ENCODE results near the gene COL27A1.

COL27A1 gene

DNA sequence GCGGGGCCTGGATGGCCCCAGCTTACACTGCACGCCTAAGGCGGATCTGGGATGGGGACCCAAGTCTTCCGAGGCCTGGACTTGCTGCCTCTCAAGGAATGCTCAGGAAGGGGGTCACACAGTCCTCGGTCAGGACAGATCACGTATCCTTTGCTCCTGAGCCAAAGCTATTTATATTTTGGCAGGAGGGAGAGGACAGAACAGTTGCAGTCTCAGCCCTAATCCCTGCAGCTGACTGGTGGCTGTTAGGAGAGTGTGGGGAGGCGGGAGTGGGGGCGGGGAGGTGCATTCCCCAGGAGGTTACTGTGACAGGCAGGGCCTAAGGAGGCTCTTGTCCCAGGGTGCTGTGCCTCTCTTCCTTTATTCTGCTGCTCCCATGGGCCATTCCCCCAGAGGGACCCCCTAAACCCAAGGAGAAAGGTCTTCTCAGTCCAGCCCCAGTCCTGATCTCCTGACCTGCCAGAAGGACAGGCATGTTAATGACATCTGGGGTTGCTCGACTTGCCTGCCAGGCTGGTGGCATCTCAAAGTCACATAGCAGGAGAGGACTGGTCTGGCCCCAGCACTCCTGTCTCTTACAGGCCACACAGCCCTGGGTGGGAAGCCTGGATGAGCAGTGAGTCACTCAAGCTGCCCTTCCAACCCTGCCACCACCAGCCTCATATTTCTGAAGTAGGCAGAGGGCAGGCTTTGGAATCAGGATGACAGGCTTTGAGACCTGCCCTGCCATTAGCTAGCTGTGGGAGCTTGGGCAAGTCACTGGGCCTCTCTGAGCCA lies 51.9 kb downstream of the COL27A1 start:
- CTCF ChIA-PET, result interaction anchor here (0.5 to 1.1 kb wide), 2 partner anchors 125 to 615 kb away, joined by 3 to 5 read pairs; no protein-coding TSS in a partner anchor
- no peak overlapping the region for H3K27ac ChIP-seq (ENCODE audit: extremely low read depth, low read depth, low read length)
- POLR2A ChIA-PET, result no interaction called here

DNA sequence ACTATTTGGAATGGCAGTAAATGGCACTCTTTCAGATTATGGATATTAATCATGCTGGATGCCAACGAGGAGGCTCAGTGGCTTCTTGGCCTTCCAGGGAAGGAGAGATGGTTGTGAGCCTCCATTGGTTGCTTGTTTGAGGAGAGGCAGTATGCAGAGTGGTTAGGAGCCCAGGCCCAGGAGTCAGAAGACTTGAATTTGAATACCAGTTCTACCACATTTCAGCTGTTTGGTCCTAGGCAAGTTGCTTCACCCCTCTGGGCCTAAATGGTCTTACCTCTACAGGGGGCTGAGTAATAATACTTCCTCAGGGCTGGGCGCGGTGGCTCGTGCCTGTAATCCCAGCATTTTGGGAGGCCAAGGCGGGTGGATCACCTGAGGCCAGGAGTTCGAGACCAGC lies 52.5 kb downstream of the COL27A1 start:
- Histone ChIP-seq H3K4me3 (ENCODE audit: low read depth, low read length) (no peak overlapping the region), H3K27ac (ENCODE audit: extremely low read depth, low read depth, low read length) (no peak overlapping the region), H3K36me3 (ENCODE audit: control insufficient read depth in 2 of 2, insufficient read depth in 1 of 2, low read length in 2 of 2) (no peaks in the 10 kb centered on the region), H3K4me1 (ENCODE audit: control insufficient read depth, insufficient read depth, low read length) (no peaks in the 10 kb centered on the region), H3K9me3 (ENCODE audit: control insufficient read depth, insufficient read depth, low read depth, low read length) (no peaks in the 10 kb centered on the region)
- TF ChIP-seq ZNF654 (tag by site-specific recombination; IDR thresholded peaks at IDR 0.05; ENCODE audit: low read depth), result no peak
- TF ChIP-seq ZXDB (tag by site-specific recombination; IDR thresholded peaks at IDR 0.05), result no peak
- TF ChIP-seq KLF10 (tag by site-specific recombination; IDR thresholded peaks at IDR 0.05), result no peak
- no peak for TF ChIP-seq ZNF776 (tag by site-specific recombination; IDR thresholded peaks at IDR 0.05; ENCODE audit: borderline replicate concordance)
- no peak for TF ChIP-seq HOXD13 (CRISPR knock-in tag; IDR thresholded peaks at IDR 0.05; ENCODE audit: borderline replicate concordance)
- TF ChIP-seq, protein P1, sequence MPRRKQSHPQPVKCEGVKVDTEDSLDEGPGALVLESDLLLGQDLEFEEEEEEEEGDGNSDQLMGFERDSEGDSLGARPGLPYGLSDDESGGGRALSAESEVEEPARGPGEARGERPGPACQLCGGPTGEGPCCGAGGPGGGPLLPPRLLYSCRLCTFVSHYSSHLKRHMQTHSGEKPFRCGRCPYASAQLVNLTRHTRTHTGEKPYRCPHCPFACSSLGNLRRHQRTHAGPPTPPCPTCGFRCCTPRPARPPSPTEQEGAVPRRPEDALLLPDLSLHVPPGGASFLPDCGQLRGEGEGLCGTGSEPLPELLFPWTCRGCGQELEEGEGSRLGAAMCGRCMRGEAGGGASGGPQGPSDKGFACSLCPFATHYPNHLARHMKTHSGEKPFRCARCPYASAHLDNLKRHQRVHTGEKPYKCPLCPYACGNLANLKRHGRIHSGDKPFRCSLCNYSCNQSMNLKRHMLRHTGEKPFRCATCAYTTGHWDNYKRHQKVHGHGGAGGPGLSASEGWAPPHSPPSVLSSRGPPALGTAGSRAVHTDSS (tag by site-specific recombination; IDR thresholded peaks at IDR 0.05), result no peak
- TF ChIP-seq RBAK (tag by site-specific recombination; IDR thresholded peaks at IDR 0.05), result no peak
- no peak for TF ChIP-seq ZSCAN23 (tag by site-specific recombination; IDR thresholded peaks at IDR 0.05)
- TF ChIP-seq ZNF169 (tag by site-specific recombination; IDR thresholded peaks at IDR 0.05), result no peak
- no peak for TF ChIP-seq ZSCAN16 (tag by site-specific recombination; IDR thresholded peaks at IDR 0.05)
- no peak for TF ChIP-seq IKZF3 (tag by site-specific recombination; IDR thresholded peaks at IDR 0.05)
- no peak for TF ChIP-seq ZNF791 (tag by site-specific recombination; IDR thresholded peaks at IDR 0.05)
- no peak for TF ChIP-seq ZNF10 (tag by site-specific recombination; IDR thresholded peaks at IDR 0.05)
- no peak for TF ChIP-seq ATF2 (tag by site-specific recombination; IDR thresholded peaks at IDR 0.05; ENCODE audit: low read depth)
- TF ChIP-seq, protein P2, sequence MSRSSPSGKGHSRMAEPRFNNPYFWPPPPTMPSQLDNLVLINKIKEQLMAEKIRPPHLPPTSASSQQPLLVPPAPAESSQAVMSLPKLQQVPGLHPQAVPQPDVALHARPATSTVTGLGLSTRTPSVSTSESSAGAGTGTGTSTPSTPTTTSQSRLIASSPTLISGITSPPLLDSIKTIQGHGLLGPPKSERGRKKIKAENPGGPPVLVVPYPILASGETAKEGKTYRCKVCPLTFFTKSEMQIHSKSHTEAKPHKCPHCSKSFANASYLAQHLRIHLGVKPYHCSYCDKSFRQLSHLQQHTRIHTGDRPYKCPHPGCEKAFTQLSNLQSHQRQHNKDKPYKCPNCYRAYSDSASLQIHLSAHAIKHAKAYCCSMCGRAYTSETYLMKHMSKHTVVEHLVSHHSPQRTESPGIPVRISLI (tag by site-specific recombination; IDR thresholded peaks at IDR 0.05), result no peak
- no peak for TF ChIP-seq ZNF266 (tag by site-specific recombination; IDR thresholded peaks at IDR 0.05; ENCODE audit: low read depth)
- TF ChIP-seq, protein P3, sequence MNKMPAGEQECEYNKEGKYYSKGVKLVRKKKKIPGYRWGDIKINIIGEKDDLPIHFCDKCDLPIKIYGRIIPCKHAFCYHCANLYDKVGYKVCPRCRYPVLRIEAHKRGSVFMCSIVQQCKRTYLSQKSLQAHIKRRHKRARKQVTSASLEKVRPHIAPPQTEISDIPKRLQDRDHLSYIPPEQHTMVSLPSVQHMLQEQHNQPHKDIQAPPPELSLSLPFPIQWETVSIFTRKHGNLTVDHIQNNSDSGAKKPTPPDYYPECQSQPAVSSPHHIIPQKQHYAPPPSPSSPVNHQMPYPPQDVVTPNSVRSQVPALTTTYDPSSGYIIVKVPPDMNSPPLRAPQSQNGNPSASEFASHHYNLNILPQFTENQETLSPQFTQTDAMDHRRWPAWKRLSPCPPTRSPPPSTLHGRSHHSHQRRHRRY (tag by site-specific recombination; IDR thresholded peaks at IDR 0.05), result no peak
- ChIA-PET CTCF (interaction anchor here (0.6 kb wide), 1 partner anchor 83 kb away, joined by 3 read pairs; no protein-coding TSS in a partner anchor), POLR2A (no interaction called here)

More for the DNA sequence above, 51.9 kb downstream of the COL27A1 start:
- no peaks in the 10 kb centered on the region for H3K9me3 ChIP-seq (ENCODE audit: control insufficient read depth, insufficient read depth, low read depth, low read length)
- no peaks in the 10 kb centered on the region for H3K4me1 ChIP-seq (ENCODE audit: control insufficient read depth, insufficient read depth, low read length)
- TF ChIP-seq ZNF148 (tag by site-specific recombination; IDR thresholded peaks at IDR 0.05; ENCODE audit: borderline replicate concordance), result no peak
- TF ChIP-seq KLF8 (tag by site-specific recombination; IDR thresholded peaks at IDR 0.05), result no peak
- TF ChIP-seq ZNF133 (tag by site-specific recombination; IDR thresholded peaks at IDR 0.05), result no peak
- peak; percentile 45 for TF ChIP-seq ZFHX2 (tag by site-specific recombination; conservative IDR thresholded peaks at IDR 0.05)
- TF ChIP-seq EGR2 (tag by site-specific recombination; IDR thresholded peaks at IDR 0.05; ENCODE audit: low read depth), result peak; percentile 32; the same call in 1 of the 2 replicates
- no peaks in the 10 kb centered on the region for H3K36me3 ChIP-seq (ENCODE audit: control insufficient read depth in 2 of 2, insufficient read depth in 1 of 2, low read length in 2 of 2)
- H3K4me3 ChIP-seq (ENCODE audit: low read depth, low read length), result no peak overlapping the region

All from HEK293 (cell line).